ENCODE results near the gene FANCF.
"Not testable (repeated sequence)": the region's sequence is repeated elsewhere in the genome, so short reads cannot be mapped to it uniquely, and the experiment has no call there.

Gene FANCF

DNA sequence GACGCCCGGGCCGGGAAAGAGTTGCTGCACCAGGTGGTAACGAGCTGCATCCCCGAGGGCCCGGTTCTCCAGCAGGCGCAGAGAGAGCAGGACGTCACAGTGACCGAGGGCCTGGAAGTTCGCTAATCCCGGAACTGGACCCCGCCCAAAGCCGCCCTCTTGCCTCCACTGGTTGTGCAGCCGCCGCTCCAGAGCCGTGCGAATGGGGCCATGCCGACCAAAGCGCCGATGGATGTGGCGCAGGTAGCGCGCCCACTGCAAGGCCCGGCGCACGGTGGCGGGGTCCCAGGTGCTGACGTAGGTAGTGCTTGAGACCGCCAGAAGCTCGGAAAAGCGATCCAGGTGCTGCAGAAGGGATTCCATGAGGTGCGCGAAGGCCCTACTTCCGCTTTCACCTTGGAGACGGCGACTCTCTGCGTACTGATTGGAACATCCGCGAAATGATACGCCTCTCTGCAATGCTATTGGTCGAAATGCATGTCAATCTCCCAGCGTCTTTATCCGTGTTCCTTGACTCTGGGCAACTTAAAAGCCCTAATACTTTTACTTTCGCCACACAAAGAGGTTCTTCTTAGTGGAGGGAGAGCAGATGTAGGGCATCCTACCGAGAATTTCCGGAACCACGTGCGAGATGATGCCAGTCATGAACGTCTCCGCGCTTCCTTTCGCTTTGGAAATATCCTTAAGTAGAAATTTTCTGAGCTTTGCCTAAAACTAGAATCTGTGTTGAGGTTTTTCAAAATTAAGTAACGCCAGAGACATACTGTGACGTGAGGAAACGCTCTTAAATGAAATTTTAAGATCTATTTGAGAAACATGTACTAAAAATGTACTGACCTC, at the start of gene FANCF:
TSS of gene FANCF (minus strand) at position 376 of the 840 bp plus-strand sequence. CDS start at position 363, 13 bp downstream.
- H3K4me3 Mint-ChIP-seq, result peak within 1 kb of the TSS; percentile 92
- ATAC-seq, result peak; percentile 98
- no peaks in the 10 kb centered on the region for H3K9me3 Mint-ChIP-seq
- peaks cover 28% of the 10 kb centered on the region for H3K36me3 Mint-ChIP-seq
- peaks cover 12% of the 10 kb centered on the region for H3K4me1 Mint-ChIP-seq
- peak; percentile 85 to 96 for DNase-seq (ENCODE audit: low spot score in 2 of 2)
- peak within 1 kb of the TSS; percentile 96 for H3K27ac Mint-ChIP-seq

DNA sequence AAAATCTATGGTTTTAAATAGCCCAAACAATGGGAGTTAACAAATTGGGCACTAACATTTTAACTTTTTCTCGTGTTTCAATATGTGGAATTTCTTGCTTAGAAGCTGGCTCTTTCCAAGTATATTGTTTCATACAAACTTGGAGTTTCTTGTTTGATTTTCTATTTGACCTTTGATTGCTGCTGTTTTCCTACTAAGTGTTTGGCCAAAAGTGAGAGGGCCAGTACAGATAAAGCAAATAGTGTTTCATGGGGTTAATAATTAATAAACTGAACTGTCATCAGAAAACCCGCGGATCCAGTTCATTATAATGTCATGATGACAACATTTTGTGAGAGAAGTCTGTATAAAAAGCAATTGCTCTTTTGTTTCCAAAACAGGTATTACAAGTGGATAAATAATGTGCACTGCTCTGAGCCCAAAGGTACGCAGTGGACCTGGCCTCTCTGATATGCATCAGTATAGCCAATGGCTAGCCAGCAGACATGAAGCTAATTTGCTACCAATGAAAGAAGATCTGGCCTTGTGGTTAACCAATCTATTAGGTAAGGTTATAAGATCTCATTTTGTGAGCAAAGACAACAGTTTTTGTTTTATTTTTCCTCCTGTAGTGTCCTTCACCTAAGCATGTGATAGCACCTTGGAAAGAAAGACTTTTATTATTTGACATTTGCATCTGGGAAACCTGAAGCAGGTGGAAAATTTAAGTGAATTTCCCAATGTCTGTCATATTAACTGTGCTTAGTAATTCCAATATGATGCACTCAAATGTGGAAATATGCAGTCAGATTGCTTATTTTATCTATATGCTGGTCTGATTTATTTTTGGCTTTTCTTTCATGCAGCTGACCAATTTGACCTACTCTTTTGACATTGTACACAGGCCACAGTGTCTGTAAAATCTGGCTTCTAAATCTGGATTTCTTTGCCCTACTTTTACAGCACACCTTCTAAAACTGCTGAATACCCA, 49.1 kb upstream of the FANCF start:
- H3K4me1 Mint-ChIP-seq, result no peaks in the 10 kb centered on the region
- DNase-seq (ENCODE audit: low spot score in 2 of 2) (no peak), ATAC-seq (no peak)
- no peaks in the 10 kb centered on the region for H3K9me3 Mint-ChIP-seq
- no peak overlapping the region for H3K4me3 Mint-ChIP-seq
- H3K27ac Mint-ChIP-seq, result no peak overlapping the region
- no peaks in the 10 kb centered on the region for H3K36me3 Mint-ChIP-seq

GRCh38 chr11:22671751-22672150, 46.1 kb upstream of the FANCF start:
- Mint-ChIP-seq H3K36me3 (no peaks in the 10 kb centered on the region), H3K9me3 (no peaks in the 10 kb centered on the region), H3K4me1 (no peaks in the 10 kb centered on the region), H3K27ac (no peak overlapping the region), H3K4me3 (no peak overlapping the region)
- DNase-seq (ENCODE audit: low spot score in 2 of 2) (no peak), ATAC-seq (no peak)

DNA sequence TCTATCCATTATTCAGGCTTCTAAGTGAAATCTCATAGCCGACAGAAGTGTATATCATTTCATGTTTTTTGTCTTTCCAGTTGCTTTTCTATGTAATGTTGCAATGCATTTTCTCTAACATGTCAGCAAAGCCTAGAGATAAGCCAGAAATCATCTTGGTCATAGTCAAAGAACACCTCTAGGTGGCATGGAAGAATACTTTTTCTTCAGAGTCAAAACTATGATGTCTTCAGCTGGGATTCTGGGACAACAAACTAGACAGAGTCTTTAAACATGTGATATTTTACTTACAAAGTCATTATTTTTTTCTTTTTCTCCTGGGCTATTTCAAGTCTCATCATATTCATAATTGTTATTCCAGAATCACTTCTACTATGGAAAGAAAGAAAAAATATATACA, 45.2 kb upstream of the FANCF start:
- no peaks in the 10 kb centered on the region for H3K4me1 Mint-ChIP-seq

GRCh38 chr11:22669368-22669767, 43.7 kb upstream of the FANCF start:
- H3K9me3 Mint-ChIP-seq, result no peaks in the 10 kb centered on the region
- no peaks in the 10 kb centered on the region for H3K36me3 Mint-ChIP-seq
- no peak overlapping the region for H3K4me3 Mint-ChIP-seq
- H3K27ac Mint-ChIP-seq, result no peak overlapping the region
- DNase-seq (ENCODE audit: low spot score in 2 of 2) (no peak), ATAC-seq (no peak)
- H3K4me1 Mint-ChIP-seq, result no peaks in the 10 kb centered on the region

More for the DNA sequence above, 45.2 kb upstream of the FANCF start:
- Mint-ChIP-seq H3K27ac (no peak overlapping the region), H3K4me3 (no peak overlapping the region), H3K36me3 (no peaks in the 10 kb centered on the region), H3K9me3 (no peaks in the 10 kb centered on the region)
- ATAC-seq, result no peak
- no peak for DNase-seq (ENCODE audit: low spot score in 2 of 2)

DNA sequence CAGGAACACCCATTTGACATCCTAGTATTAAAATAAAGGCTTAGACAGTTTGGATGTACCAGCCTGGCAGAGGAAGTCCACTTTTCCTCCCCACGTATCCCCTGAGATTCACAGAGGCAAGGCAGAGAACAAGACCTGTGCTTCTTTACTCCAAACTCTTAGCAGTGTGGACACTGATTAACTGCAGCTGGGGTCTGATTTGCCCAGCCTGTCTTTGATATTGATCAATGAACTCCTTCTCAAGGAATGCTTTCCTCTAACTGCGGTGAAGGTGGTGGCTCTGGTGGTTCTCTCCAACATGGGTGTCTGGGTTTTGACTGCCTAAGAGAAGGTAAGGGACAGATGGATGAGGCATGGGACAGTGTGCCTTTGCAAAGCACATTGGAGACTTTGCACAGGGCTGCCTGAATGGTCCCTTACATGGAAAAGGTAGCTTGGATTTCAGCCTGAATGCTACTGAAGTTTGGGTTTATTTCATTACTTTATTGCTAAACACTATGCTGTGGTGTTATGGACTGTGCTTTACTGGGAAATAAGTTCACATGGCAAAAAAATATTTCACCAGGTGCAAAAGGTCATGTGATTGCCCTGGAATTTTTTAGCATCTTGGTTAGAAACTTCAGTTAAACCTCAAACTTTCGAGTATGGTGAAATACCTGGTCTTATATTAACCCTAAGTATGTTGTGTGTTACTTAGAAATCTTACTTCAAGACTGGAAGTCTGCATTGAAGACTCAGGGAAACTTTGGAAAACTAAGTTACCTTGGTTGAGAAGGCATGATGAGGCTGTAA, 42.6 kb upstream of the FANCF start:
- H3K4me3 Mint-ChIP-seq, result no peak overlapping the region
- no peaks in the 10 kb centered on the region for H3K36me3 Mint-ChIP-seq
- no peaks in the 10 kb centered on the region for H3K4me1 Mint-ChIP-seq
- no peak for ATAC-seq
- no peak for DNase-seq (ENCODE audit: low spot score in 2 of 2)
- no peaks in the 10 kb centered on the region for H3K9me3 Mint-ChIP-seq
- no peak overlapping the region for H3K27ac Mint-ChIP-seq

DNA sequence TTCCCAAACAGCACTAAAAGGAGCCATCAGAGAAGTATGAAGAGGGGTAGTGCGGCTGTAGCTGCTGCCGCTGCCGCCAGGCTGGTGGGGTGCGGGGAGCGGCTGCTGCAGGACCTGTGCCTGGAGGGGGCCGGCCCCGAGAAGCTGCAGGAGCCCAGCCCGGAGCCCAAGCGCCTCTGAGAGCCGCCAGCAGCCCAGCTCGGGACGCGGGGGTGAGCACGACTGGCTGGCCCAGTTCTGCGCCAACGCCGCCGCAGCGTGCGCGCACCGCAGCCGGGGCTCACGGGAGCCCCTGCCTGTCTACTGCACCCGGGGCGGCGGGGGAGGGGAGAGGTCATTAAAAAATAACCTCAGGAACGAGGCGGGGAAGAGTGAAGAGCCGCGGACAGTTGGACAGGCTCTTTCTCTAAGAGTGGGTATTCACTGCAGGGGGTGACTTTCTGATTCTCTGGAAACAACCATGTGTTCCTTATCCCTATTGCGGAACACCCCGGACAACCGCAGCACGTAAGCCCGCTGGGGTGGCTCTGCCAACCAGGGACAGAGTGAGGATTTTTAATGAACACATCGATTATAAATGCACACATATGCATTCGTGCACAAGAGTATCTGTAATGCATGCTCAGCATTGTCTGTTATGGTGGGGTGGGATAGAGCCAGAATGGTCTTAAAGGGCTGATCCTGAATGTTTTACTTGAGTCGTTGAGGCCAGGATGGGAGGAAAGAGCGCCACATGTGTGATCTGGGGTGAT, 41.2 kb upstream of the FANCF start:
- H3K4me3 Mint-ChIP-seq, result peak overlapping the region; percentile 51
- peak; percentile 60 for ATAC-seq

GRCh38 chr11:22666325-22666687, 40.7 kb upstream of the FANCF start, which contains the start of gene GAS2:
Gene GAS2, plus strand, starts transcription at chr11:22666611. Its CDS starts 8,259 bp downstream, at chr11:22674870.
- Mint-ChIP-seq H3K4me3 (peak within 1 kb of the TSS; percentile 51), H3K9me3 (no peaks in the 10 kb centered on the region), H3K4me1 (no peaks in the 10 kb centered on the region), H3K36me3 (no peaks in the 10 kb centered on the region), H3K27ac (no peak within 1 kb of the TSS)
- DNase-seq (ENCODE audit: low spot score in 2 of 2), result no peak
- no peak for ATAC-seq

More for the DNA sequence above, 41.2 kb upstream of the FANCF start:
- no peaks in the 10 kb centered on the region for H3K9me3 Mint-ChIP-seq
- H3K36me3 Mint-ChIP-seq, result no peaks in the 10 kb centered on the region
- H3K27ac Mint-ChIP-seq, result no peak overlapping the region
- DNase-seq (ENCODE audit: low spot score in 2 of 2), result no peak
- no peaks in the 10 kb centered on the region for H3K4me1 Mint-ChIP-seq

DNA sequence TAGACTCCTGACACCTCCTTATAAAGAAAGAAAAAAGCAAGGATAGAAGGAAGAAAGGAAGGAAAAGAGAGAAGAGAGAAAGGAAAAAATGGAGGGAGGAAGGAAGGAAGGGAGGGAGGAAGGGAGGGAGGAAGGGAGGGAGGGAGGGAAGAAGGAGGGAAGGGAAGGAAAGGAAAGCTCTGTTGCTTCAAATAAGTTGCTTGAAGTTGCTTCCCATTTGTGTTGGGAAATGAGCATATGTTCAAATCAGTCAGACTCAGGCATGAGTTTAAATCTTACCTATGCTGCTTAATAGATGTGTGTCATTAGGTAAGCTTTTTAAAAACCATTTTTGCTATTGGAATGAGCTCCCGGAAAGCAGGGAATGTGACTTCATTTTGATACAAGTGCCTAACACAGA, 34.2 kb upstream of the FANCF start:
- ATAC-seq (no peak), DNase-seq (ENCODE audit: low spot score in 2 of 2) (no peak)
- H3K4me1 Mint-ChIP-seq, result peaks cover 17% of the 10 kb centered on the region
- H3K9me3 Mint-ChIP-seq, result no peaks in the 10 kb centered on the region
- no peak overlapping the region for H3K4me3 Mint-ChIP-seq
- no peaks in the 10 kb centered on the region for H3K36me3 Mint-ChIP-seq
- H3K27ac Mint-ChIP-seq, result no peak overlapping the region

DNA sequence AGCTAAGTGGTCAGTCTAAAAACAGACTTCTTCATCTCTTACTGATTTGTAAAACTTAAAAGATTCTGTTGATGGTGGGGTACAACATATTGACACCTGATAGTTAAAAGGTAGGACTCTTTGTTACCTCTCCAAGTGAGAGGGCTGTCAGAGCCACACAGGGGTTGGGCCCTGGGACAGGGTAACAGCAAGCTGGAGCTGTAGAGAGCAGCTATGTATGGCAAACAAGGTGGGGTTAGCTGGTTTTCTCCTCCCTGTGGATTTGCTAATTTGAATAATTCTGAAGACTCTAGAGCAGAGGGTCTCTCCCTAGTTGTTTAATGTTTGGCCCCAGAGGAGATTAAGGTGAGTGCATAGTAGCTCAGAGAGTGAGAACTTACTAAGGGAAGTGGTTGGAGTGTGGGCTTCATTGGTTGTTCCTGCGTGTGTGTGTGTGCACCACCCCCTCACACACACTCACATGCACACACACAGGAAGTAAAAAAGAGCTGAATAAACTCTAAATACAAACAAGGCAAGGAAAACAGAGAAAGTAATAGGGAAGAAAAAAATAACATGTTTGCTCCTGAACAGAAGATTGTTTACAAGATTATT, 31.6 kb upstream of the FANCF start:
- Mint-ChIP-seq H3K4me1 (peaks cover 17% of the 10 kb centered on the region), H3K27ac (peak overlapping the region; percentile 74), H3K9me3 (no peaks in the 10 kb centered on the region), H3K36me3 (no peaks in the 10 kb centered on the region), H3K4me3 (no peak overlapping the region)
- ATAC-seq, result peak; percentile 91
- DNase-seq (ENCODE audit: low spot score in 2 of 2), result no peak

DNA sequence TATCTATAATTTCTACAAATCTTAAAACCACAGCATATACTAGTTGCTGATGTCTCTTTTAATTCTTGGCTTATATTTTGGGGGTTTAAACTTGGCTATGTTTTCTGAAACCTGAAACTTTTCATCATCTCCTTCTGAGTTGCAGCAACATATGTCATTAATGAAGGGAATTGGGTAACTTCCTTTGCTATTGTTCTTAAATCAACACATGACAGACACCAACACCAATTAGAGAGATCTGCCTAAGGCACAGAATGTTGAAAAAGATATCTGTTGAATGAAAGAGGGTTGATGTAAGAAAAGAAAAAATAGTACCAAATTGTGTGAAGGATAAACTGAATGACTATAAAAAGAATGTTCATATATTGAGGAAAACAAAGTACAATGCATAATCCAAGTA, 30.5 kb upstream of the FANCF start:
- Mint-ChIP-seq H3K27ac (no peak overlapping the region), H3K36me3 (no peaks in the 10 kb centered on the region), H3K9me3 (peaks cover 2% of the 10 kb centered on the region), H3K4me1 (peaks cover 17% of the 10 kb centered on the region), H3K4me3 (no peak overlapping the region)
- ATAC-seq (no peak), DNase-seq (ENCODE audit: low spot score in 2 of 2) (no peak)

DNA sequence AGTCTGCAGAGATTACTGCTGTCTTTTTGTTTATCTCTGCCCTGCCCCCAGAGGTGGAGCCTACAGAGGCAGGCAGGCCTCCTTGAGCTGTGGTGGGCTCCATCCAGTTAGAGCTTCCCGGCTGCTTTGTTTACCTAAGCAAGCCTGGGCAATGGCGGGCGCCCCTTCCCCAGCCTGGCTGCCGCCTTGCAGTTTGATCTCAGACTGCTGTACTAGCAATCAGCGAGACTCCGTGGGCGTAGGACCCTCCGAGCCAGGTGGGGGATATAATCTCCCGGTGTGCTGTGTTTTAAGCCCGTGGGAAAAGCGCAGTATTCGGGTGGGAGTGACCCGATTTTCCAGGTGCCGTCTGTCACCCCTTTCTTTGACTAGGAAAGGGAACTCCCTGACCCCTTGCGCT, 26.7 kb upstream of the FANCF start:
- not testable (repeated sequence) for H3K9me3 Mint-ChIP-seq; H3K27ac Mint-ChIP-seq; H3K4me3 Mint-ChIP-seq; H3K36me3 Mint-ChIP-seq; ATAC-seq; DNase-seq (ENCODE audit: low spot score in 2 of 2)
- peaks cover 14% of the 10 kb centered on the region for H3K4me1 Mint-ChIP-seq

GRCh38 chr11:22641559-22641958, 15.9 kb upstream of the FANCF start:
- DNase-seq (ENCODE audit: low spot score in 2 of 2) (no peak), ATAC-seq (no peak)
- Mint-ChIP-seq H3K27ac (no peak overlapping the region), H3K36me3 (no peaks in the 10 kb centered on the region), H3K4me1 (no peaks in the 10 kb centered on the region), H3K4me3 (no peak overlapping the region), H3K9me3 (no peaks in the 10 kb centered on the region)

DNA sequence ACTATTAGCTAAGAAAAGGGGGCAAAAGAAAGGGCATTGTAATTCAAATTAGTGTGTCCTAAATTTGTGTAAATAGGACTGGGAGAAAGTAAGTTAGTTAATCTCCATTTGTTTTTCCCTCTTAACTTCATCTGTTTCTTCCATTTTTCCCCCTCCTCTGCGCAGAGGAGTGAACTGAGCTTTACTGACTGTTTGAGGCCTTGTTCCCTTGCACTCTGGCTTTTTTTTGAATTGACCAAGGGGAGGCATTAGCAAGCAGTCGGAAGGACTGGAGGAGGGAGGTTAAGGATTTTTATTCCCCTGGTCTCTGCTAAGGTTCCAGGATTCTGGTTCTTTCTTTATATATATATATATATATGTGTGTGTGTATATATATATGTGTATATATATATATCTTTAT, 15.2 kb upstream of the FANCF start:
- Mint-ChIP-seq H3K4me1 (no peaks in the 10 kb centered on the region), H3K27ac (no peak overlapping the region), H3K4me3 (no peak overlapping the region), H3K36me3 (no peaks in the 10 kb centered on the region), H3K9me3 (no peaks in the 10 kb centered on the region)
- ATAC-seq (no peak), DNase-seq (ENCODE audit: low spot score in 2 of 2) (no peak)
